Muscle of leg (tissue), 16 donors: Measurements from ENCODE around the gene PPM1H. TPM values are rescaled to one million over a fixed set of nuclear protein-coding genes. Genes with fewer than 3 reads are reported as not detected.

Source experiments
- DNase-seq: peaks from one replicate; pipeline ENCODE4 v3.0.0; 2013
- H3K27ac ChIP-seq: one replicate; pipeline ENCODE4 v1.5.1; 2013; ENCODE audit warnings: mild to moderate bottlenecking, low read length, control low read depth
- H3K27me3 ChIP-seq: one replicate; pipeline ENCODE4 v1.6.1; 2013; ENCODE audit warnings: low read length; ENCODE audit not compliant: control insufficient read depth, insufficient read depth
- H3K36me3 ChIP-seq: one replicate; pipeline ENCODE4 v1.6.1; 2013; ENCODE audit warnings: low read length; ENCODE audit not compliant: control insufficient read depth, insufficient read depth
- H3K4me1 ChIP-seq: one replicate; pipeline ENCODE4 v1.6.1; 2013; ENCODE audit warnings: low read length; ENCODE audit not compliant: control insufficient read depth, insufficient read depth
- H3K4me3 ChIP-seq: one replicate; pipeline ENCODE4 v1.5.1; 2013; ENCODE audit warnings: low read length, control low read depth
- H3K9me3 ChIP-seq: replicated peaks from 2 replicates; pipeline ENCODE4 v1.6.1; 2013; ENCODE audit warnings: low read depth, low read length; ENCODE audit not compliant: control insufficient read depth
- WGBS: methylation state at CpG from one replicate; pipeline ENCODE4 v1.1.5; 2013; ENCODE audit warnings: missing lambda C conversion rate; ENCODE audit not compliant: insufficient coverage; 5-methylcytosine and 5-hydroxymethylcytosine counted together
- long read RNA-seq, 11 donors: transcript quantifications; one replicate each; lab custom pipeline, GENCODE V29; 2026
- polyA plus RNA-seq, 8 donors: library from polyadenylated mRNA; unstranded; fragments of 120-200 nt; gene quantifications; one replicate each; pipeline versions ENCODE4 v1.2.1 to v1.2.3, GENCODE V29; 2013; ENCODE audit warnings: inconsistent platforms in 1 of 8, low replicate concordance in 1 of 8; ENCODE audit not compliant: insufficient read length in 8 of 8, insufficient read depth in 1 of 8
- total RNA-seq: library from RNA; stranded (reverse); fragments of 120-200 nt; gene quantifications from one replicate; pipeline ENCODE4 v1.2.4, GENCODE V29; 2013

PPM1H gene, protein sequence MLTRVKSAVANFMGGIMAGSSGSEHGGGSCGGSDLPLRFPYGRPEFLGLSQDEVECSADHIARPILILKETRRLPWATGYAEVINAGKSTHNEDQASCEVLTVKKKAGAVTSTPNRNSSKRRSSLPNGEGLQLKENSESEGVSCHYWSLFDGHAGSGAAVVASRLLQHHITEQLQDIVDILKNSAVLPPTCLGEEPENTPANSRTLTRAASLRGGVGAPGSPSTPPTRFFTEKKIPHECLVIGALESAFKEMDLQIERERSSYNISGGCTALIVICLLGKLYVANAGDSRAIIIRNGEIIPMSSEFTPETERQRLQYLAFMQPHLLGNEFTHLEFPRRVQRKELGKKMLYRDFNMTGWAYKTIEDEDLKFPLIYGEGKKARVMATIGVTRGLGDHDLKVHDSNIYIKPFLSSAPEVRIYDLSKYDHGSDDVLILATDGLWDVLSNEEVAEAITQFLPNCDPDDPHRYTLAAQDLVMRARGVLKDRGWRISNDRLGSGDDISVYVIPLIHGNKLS
- total RNA-seq (3.3 TPM), polyA plus RNA-seq (1 to 10 TPM; 2.7 to 4.2 (median 3.4) TPM)
- long read RNA-seq, donor 1: 0 reads
- long read RNA-seq, donor 2: 0 reads
- long read RNA-seq, donor 3: 0 reads
- long read RNA-seq, donor 4, full-length matches to known transcripts: 1 of 1 reads
- long read RNA-seq, donor 4, partial matches to known transcripts: 0 of 1 reads
- long read RNA-seq, donor 4, other reads (novel, unspliced or antisense): 0 of 1 reads
- long read RNA-seq, donor 5, full-length matches to known transcripts: 1 of 1 reads
- long read RNA-seq, donor 5, partial matches to known transcripts: 0 of 1 reads
- long read RNA-seq, donor 5, other reads (novel, unspliced or antisense): 0 of 1 reads
- long read RNA-seq, donor 6: 0 reads
- long read RNA-seq, donor 7: 0 reads
- long read RNA-seq, donor 8: 0 reads
- long read RNA-seq, donor 9: 0 reads
- long read RNA-seq, donor 10: 0 reads
- long read RNA-seq, donor 11: 0 reads

DNA sequence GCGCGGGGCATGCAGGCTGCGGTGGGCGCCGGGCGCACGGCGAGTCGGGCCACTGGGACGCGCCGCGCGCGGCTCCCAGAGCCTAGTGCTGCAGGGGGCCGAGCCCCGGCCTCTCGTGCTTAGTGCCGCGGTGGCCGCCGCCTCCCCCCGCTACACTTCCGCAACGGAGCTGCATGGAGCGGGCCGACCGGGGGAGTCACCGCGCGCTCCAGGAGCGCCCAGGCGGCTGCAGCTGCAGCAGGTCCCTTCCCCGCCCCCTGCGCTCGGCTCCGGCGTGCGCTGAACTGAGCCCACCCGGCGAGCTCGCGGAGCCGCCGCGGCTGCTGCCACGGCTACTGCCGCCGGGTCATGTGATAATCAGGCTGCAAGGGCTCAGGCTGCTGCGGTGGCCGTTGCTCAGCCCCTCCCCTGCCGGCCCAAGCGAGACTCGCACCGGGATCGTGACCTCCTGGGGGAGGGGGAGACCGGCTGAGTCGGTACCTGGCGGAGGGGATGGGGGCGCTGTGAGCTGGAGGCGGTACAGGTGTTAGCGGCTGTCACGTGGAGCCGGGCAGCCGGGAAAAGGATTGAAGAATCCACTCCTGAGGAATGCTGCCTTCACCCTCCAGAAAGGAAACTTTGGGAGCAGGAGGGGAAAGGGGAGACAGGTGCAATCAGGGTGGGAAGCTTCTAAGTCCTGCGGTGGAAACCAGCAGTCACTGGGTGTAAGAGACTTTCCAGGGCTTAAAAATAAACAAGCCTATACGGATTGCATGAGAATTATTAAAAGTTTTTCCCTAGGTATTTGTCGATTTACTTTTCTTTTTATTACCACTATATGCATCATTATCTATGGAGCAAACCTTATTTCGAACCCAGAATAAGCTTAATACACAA lies at the start of gene PPM1H:
Gene PPM1H (minus strand): TSS at position 352 of the 876 bp plus-strand sequence. CDS start 414 bp downstream, outside the sequence.
- DNase-seq: peak; percentile 66
- Histone ChIP-seq H3K27me3 (peaks cover 33% of the 10 kb centered on the region), H3K4me1 (peaks cover 17% of the 10 kb centered on the region), H3K9me3 (no peaks in the 10 kb centered on the region), H3K36me3 (no peaks in the 10 kb centered on the region), H3K4me3 (peak within 1 kb of the TSS; percentile 56), H3K27ac (no peak within 1 kb of the TSS)
- under 1% methylated on average over 60 of the region's 69 CpGs for WGBS

DNA sequence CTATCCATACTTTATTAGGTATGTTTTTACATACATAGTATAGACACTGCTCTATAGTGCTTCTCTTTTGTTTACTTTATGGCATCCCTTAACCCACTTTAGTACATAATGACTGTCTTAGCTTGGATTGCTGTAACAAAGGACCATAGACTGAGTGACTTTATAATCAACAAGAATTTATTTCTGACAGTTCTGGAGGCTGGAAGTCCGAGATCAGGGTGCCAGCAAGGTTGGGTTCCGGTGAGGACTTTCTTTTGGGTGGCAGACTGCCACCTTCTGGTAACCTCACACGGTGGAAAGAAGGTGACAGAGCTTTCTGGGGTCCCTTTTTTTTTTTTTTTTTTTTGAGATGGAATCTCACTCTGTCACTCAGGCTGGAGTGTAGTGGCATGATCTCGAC lies 48.6 kb upstream of the PPM1H start:
- no CpG with 5 or more reads among the region's 4 CpGs for WGBS
- no peaks in the 10 kb centered on the region for H3K36me3 ChIP-seq
- no peak overlapping the region for H3K27ac ChIP-seq
- no peak for DNase-seq
- no peaks in the 10 kb centered on the region for H3K27me3 ChIP-seq
- H3K9me3 ChIP-seq: no peaks in the 10 kb centered on the region
- no peaks in the 10 kb centered on the region for H3K4me1 ChIP-seq
- no peak overlapping the region for H3K4me3 ChIP-seq

DNA sequence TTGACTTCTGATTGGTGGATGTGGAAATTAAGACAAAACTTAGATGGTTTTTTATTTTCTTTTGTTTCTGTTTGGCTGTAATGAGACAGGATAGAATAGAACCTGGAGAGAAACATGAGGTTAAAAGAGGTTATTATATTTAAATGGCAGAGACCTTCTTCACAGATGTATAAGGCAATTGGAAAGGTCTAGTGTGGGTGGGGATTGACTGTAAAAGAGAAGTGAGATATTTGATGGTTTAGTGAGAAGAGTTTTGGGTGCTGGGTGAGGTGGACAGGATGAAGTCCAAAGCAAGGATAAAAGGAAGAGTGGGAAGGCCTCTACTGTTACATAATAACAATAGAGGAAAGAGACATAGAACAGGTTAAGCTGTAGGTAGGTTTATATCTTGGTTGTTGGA lies 43.8 kb upstream of the PPM1H start:
- no peak overlapping the region for H3K27ac ChIP-seq
- no peak for DNase-seq
- H3K27me3 ChIP-seq: no peaks in the 10 kb centered on the region
- H3K9me3 ChIP-seq: no peaks in the 10 kb centered on the region
- H3K4me3 ChIP-seq: no peak overlapping the region
- no peaks in the 10 kb centered on the region for H3K36me3 ChIP-seq
- H3K4me1 ChIP-seq: no peaks in the 10 kb centered on the region

DNA sequence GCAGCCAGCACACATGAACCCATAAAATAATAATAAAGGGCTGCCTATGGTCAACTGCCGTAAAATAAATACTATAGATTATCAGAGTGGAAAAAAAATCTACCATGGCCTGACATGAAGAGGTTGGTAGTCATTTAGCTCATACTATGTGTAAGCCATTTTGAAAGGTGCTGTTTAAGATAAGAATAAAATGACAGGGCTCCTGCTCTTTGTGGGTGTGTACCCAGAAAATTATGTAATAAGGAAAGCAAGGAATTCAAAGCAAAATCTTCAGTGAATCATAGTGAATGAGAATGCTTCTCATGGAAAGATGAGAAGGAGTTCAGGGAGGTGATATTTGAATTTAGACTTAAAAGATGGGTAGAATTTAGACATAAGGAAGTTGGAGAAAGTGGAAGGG lies 42.9 kb upstream of the PPM1H start:
- no peaks in the 10 kb centered on the region for H3K9me3 ChIP-seq
- no peaks in the 10 kb centered on the region for H3K36me3 ChIP-seq
- no peak overlapping the region for H3K4me3 ChIP-seq
- H3K4me1 ChIP-seq: no peaks in the 10 kb centered on the region
- H3K27ac ChIP-seq: no peak overlapping the region
- no CpG with 5 or more reads among the region's 1 CpG for WGBS
- no peaks in the 10 kb centered on the region for H3K27me3 ChIP-seq
- DNase-seq: no peak

DNA sequence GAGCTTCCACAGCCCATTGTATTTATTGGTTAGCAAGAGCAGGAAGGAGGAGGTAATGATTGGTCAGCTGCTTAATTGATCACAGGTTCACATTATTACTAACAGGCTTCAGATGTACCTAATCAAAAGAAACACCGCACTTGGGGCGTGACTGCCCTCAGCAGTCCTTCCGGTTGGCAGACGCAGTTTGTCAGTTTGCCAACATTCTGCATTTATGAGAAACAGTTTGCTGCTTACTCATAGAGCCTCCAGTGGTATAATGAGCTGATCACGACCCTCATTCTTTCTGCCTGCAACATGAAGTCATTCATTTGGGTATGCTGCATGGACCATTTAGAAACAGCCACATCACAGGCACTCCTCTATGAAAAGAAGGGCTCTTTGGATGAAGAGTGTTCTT lies 42.5 kb upstream of the PPM1H start:
- Histone ChIP-seq H3K4me3 (no peak overlapping the region), H3K9me3 (no peaks in the 10 kb centered on the region), H3K36me3 (no peaks in the 10 kb centered on the region), H3K27me3 (no peaks in the 10 kb centered on the region), H3K27ac (no peak overlapping the region), H3K4me1 (no peaks in the 10 kb centered on the region)
- 33% methylated on average over 4 of the region's 5 CpGs for WGBS
- DNase-seq: peak; percentile 3

DNA sequence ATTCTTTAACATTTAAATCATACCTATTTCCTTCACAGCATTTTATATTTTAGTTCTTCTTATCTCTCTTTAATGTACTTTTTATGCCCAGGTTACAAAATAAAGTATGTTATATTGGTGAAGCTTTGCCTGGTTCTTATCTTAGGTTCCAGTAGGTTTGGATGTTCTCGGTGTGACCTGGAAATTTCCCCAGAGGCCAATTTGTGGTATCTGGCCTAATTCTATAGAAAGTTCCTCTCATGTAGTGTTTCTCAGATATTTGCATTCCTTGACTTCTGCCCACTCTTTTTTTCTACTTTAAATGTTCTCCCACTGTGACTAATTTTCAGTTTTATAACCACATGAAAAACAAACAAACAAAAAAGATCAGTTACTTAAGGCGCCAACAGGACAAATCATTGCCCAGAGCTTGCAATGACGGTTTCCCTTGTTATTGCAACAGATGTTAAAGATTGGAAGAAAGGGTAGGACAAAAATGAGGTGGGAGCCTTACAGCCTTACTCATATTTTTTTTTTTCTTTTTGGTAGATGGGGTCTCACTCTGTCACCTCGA lies 41.2 kb upstream of the PPM1H start:
- H3K27me3 ChIP-seq: no peaks in the 10 kb centered on the region
- H3K9me3 ChIP-seq: no peaks in the 10 kb centered on the region
- H3K27ac ChIP-seq: no peak overlapping the region
- no peak for DNase-seq
- WGBS: no CpG with 5 or more reads among the region's 4 CpGs
- no peak overlapping the region for H3K4me3 ChIP-seq
- no peaks in the 10 kb centered on the region for H3K36me3 ChIP-seq
- H3K4me1 ChIP-seq: no peaks in the 10 kb centered on the region

DNA sequence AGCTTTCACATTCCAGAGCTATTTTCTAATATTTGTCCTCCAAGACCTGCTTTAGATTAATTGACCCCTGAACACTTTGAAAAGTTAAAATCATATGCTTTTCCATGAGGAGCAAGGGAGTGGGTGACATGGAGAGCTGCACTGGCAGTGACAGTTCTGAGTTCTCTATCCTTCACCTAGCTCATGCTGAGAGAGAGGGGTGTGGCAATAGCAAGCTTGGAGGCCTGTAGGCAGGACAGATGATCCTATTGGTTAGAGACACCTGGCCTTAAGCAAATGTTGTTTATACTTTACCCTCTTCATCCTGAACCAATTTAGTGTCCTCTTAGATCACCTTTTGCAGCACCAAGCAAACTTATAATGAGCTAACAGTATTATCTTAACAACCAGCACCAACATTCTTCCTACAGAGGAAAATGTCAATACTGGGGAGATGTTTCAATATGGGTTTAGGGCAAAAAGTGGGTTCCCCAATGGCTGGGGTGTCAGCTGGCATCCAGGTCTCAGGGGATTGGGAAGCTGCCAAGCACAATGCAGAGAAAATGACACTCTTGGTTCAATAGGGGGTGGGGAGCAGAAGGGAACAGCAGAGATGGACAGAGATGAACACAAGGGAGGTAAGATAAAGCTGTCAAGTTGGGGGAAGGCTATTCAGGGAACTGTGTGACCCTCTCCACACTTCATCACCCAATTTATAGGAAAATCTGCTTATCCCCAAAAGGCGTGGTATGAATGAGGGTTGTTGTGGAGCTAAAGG lies 37.0 kb upstream of the PPM1H start:
- Histone ChIP-seq H3K36me3 (no peaks in the 10 kb centered on the region), H3K4me3 (no peak overlapping the region), H3K27me3 (no peaks in the 10 kb centered on the region), H3K27ac (no peak overlapping the region), H3K4me1 (no peaks in the 10 kb centered on the region), H3K9me3 (no peaks in the 10 kb centered on the region)
- no CpG with 5 or more reads among the region's 1 CpG for WGBS
- DNase-seq: no peak

DNA sequence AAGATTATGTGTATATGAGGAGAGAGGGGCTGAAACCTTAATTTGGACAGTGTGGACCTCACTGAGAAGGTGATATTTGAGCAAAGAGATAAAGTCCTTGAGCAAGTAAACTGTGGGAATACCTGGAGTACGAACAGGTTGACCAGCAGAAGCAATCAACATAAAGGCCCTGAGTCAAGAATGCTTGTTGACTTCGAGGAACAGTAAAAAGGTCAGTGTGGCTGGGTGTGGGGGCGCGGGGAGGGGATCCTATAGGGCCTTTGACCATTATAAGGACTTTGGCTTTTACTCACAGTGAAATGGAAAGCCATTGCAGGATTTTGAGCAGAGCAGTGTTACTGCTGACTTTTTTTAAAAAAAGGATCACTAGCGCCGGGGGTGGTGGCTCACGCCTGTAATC lies 34.7 kb upstream of the PPM1H start:
- H3K9me3 ChIP-seq: no peaks in the 10 kb centered on the region
- no peaks in the 10 kb centered on the region for H3K36me3 ChIP-seq
- no peaks in the 10 kb centered on the region for H3K4me1 ChIP-seq
- H3K27ac ChIP-seq: no peak overlapping the region
- 88% methylated on average over 4 of the region's 7 CpGs for WGBS
- no peak overlapping the region for H3K4me3 ChIP-seq
- H3K27me3 ChIP-seq: no peaks in the 10 kb centered on the region
- no peak for DNase-seq

DNA sequence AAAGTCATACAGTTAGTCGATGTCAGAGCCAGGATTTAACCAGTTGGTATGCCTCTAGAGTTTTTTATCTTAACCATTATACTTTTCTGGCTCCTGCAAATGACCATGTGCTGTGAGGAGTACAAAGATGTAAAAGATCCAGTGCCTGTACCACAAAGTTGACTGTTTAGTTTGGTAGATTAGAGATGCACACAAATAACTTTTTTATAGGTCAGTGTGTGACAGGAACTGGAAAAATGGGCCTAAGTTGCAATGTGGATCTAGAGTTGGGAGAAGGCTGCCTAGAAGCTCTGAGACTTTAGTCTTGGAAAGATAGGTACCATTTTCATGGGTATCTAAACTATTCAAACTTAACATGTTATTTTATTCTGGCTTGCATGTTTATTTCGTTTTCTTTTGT lies 32.8 kb upstream of the PPM1H start:
- no peaks in the 10 kb centered on the region for H3K36me3 ChIP-seq
- WGBS: no CpG with 5 or more reads among the region's 2 CpGs
- H3K4me1 ChIP-seq: no peaks in the 10 kb centered on the region
- H3K4me3 ChIP-seq: no peak overlapping the region
- no peak for DNase-seq
- H3K9me3 ChIP-seq: no peaks in the 10 kb centered on the region
- H3K27me3 ChIP-seq: no peaks in the 10 kb centered on the region
- no peak overlapping the region for H3K27ac ChIP-seq
